ENCODE measurements around the gene OR2T29. TPM values are rescaled to one million over a fixed set of nuclear protein-coding genes. Genes with fewer than 3 reads are reported as not detected.

The OR2T29 gene
- total RNA-seq, 1 donor from 2014 or later, result not detected

- H3K36me3 Mint-ChIP-seq (ENCODE audit: low read depth, unreplicated experiment), result no peaks in the 10 kb centered on the region
- Histone ChIP-seq H3K27ac (ENCODE audit: low read depth, low read length) (no peak overlapping the region), H3K79me2 (ENCODE audit: insufficient read depth, low read length) (no peaks in the 10 kb centered on the region), H3K9ac (ENCODE audit: low read length) (no peak overlapping the region), H3K4me3 (ENCODE audit: insufficient read depth, low read depth, low read length) (no peak overlapping the region), H3K4me1 (ENCODE audit: insufficient read depth, low read length) (no peaks in the 10 kb centered on the region), H3K27me3 (ENCODE audit: insufficient read depth, low read length) (no peaks in the 10 kb centered on the region), H3K4me2 (ENCODE audit: low read length) (no peak overlapping the region), H3K9me3 (ENCODE audit: insufficient read depth, low read depth, low read length) (peaks cover 7% of the 10 kb centered on the region), H2AFZ (ENCODE audit: low read depth, low read length) (no peak overlapping the region), H4K20me1 (ENCODE audit: insufficient read depth, low read length) (no peaks in the 10 kb centered on the region), H3K36me3 (ENCODE audit: insufficient read depth, low read length) (no peaks in the 10 kb centered on the region)
- H3K4me1 Mint-ChIP-seq (ENCODE audit: low read depth, unreplicated experiment), result no peaks in the 10 kb centered on the region
- no peak overlapping the region for H3K27ac Mint-ChIP-seq (ENCODE audit: unreplicated experiment)
- H3K27me3 Mint-ChIP-seq (ENCODE audit: low read depth, unreplicated experiment), result no peaks in the 10 kb centered on the region
- no peak for TF ChIP-seq EZH2 (IDR thresholded peaks at IDR 0.05; ENCODE audit: insufficient read depth, low read length)
- no peak for TF ChIP-seq CTCF (IDR thresholded peaks at IDR 0.05; ENCODE audit: insufficient read depth, low read depth, low read length)
- H3K4me3 Mint-ChIP-seq (ENCODE audit: unreplicated experiment), result no peak overlapping the region
- H3K9me3 Mint-ChIP-seq (ENCODE audit: unreplicated experiment), result no peaks in the 10 kb centered on the region
- FAIRE-seq (no peak), DNase-seq (ENCODE audit: low read depth) (no peak)
These were observed 36.8 kb upstream of the OR2T29 start for GRCh38 chr1:248599396-248599795.

GRCh38 chr1:248597589-248597988, 35.0 kb upstream of the OR2T29 start, which contains the start of gene OR2T10:
TSS of gene OR2T10 (minus strand) at chr1:248597700. CDS start at chr1:248593768, 3,932 bp downstream.
- no peaks in the 10 kb centered on the region for H3K4me1 ChIP-seq (ENCODE audit: insufficient read depth, low read length)
- no peak for TF ChIP-seq EZH2 (IDR thresholded peaks at IDR 0.05; ENCODE audit: insufficient read depth, low read length)
- TF ChIP-seq CTCF (IDR thresholded peaks at IDR 0.05; ENCODE audit: insufficient read depth, low read depth, low read length), result no peak
- Mint-ChIP-seq H3K4me3 (ENCODE audit: unreplicated experiment) (no peak within 1 kb of the TSS), H3K9me3 (ENCODE audit: unreplicated experiment) (no peaks in the 10 kb centered on the region), H3K4me1 (ENCODE audit: low read depth, unreplicated experiment) (no peaks in the 10 kb centered on the region), H3K27ac (ENCODE audit: unreplicated experiment) (no peak within 1 kb of the TSS), H3K27me3 (ENCODE audit: low read depth, unreplicated experiment) (no peaks in the 10 kb centered on the region), H3K36me3 (ENCODE audit: low read depth, unreplicated experiment) (no peaks in the 10 kb centered on the region)
- H3K27ac ChIP-seq (ENCODE audit: low read depth, low read length), result no peak within 1 kb of the TSS
- no peaks in the 10 kb centered on the region for H3K79me2 ChIP-seq (ENCODE audit: insufficient read depth, low read length)
- H2AFZ ChIP-seq (ENCODE audit: low read depth, low read length), result no peak within 1 kb of the TSS
- H3K36me3 ChIP-seq (ENCODE audit: insufficient read depth, low read length), result no peaks in the 10 kb centered on the region
- H3K9ac ChIP-seq (ENCODE audit: low read length), result no peak within 1 kb of the TSS
- no peak within 1 kb of the TSS for H3K4me3 ChIP-seq (ENCODE audit: insufficient read depth, low read depth, low read length)
- DNase-seq (ENCODE audit: low read depth) (no peak), FAIRE-seq (no peak)
- peaks cover 15% of the 10 kb centered on the region for H3K9me3 ChIP-seq (ENCODE audit: insufficient read depth, low read depth, low read length)
- no peaks in the 10 kb centered on the region for H3K27me3 ChIP-seq (ENCODE audit: insufficient read depth, low read length)
- H3K4me2 ChIP-seq (ENCODE audit: low read length), result no peak within 1 kb of the TSS
- H4K20me1 ChIP-seq (ENCODE audit: insufficient read depth, low read length), result no peaks in the 10 kb centered on the region

- no peaks in the 10 kb centered on the region for H3K36me3 Mint-ChIP-seq (ENCODE audit: low read depth, unreplicated experiment)
- Histone ChIP-seq H3K36me3 (ENCODE audit: insufficient read depth, low read length) (no peaks in the 10 kb centered on the region), H3K9me3 (ENCODE audit: insufficient read depth, low read depth, low read length) (peaks cover 16% of the 10 kb centered on the region), H3K4me2 (ENCODE audit: low read length) (no peak overlapping the region), H3K4me3 (ENCODE audit: insufficient read depth, low read depth, low read length) (no peak overlapping the region), H3K4me1 (ENCODE audit: insufficient read depth, low read length) (no peaks in the 10 kb centered on the region), H2AFZ (ENCODE audit: low read depth, low read length) (no peak overlapping the region), H3K9ac (ENCODE audit: low read length) (no peak overlapping the region), H3K27me3 (ENCODE audit: insufficient read depth, low read length) (no peaks in the 10 kb centered on the region), H4K20me1 (ENCODE audit: insufficient read depth, low read length) (no peaks in the 10 kb centered on the region), H3K79me2 (ENCODE audit: insufficient read depth, low read length) (no peaks in the 10 kb centered on the region), H3K27ac (ENCODE audit: low read depth, low read length) (no peak overlapping the region)
- H3K9me3 Mint-ChIP-seq (ENCODE audit: unreplicated experiment), result no peaks in the 10 kb centered on the region
- DNase-seq (ENCODE audit: low read depth) (no peak), FAIRE-seq (no peak)
- H3K4me3 Mint-ChIP-seq (ENCODE audit: unreplicated experiment), result no peak overlapping the region
- TF ChIP-seq EZH2 (IDR thresholded peaks at IDR 0.05; ENCODE audit: insufficient read depth, low read length) (no peak), CTCF (IDR thresholded peaks at IDR 0.05; ENCODE audit: insufficient read depth, low read depth, low read length) (no peak)
- no peaks in the 10 kb centered on the region for H3K27me3 Mint-ChIP-seq (ENCODE audit: low read depth, unreplicated experiment)
- H3K27ac Mint-ChIP-seq (ENCODE audit: unreplicated experiment), result no peak overlapping the region
- H3K4me1 Mint-ChIP-seq (ENCODE audit: low read depth, unreplicated experiment), result no peaks in the 10 kb centered on the region
These were observed 34.0 kb upstream of the OR2T29 start for GRCh38 chr1:248596615-248597014.

All from astrocyte (in vitro differentiated cells and primary cell).